ENCODE results near the gene AGXT2.
A peak's percentile ranks its signal among the peaks of the same experiment; 100 is the strongest.
"Not testable (repeated sequence)": the region's sequence is repeated elsewhere in the genome, so short reads cannot be mapped to it uniquely, and the experiment has no call there.

The AGXT2 gene

GRCh38 chr5:35012365-35012764 is 35.4 kb downstream of the AGXT2 start:
- no peak for DNase-seq

GRCh38 chr5:35010676-35011075 is 37.1 kb downstream of the AGXT2 start:
- DNase-seq: no peak

GRCh38 chr5:35009657-35010056 is 38.1 kb downstream of the AGXT2 start:
- no peak for DNase-seq

- DNase-seq: no peak
Measured at GRCh38 chr5:35009019-35009418, 38.7 kb downstream of the AGXT2 start.

GRCh38 chr5:35004771-35005170 is 43.0 kb downstream of the AGXT2 start:
- DNase-seq: no peak

- DNase-seq: no peak
Measured at GRCh38 chr5:35004200-35004599, 43.5 kb downstream of the AGXT2 start.

GRCh38 chr5:35003018-35003957 is 44.5 kb downstream of the AGXT2 start:
- peak; percentile 80 for DNase-seq

GRCh38 chr5:35002459-35002858 is 45.3 kb downstream of the AGXT2 start:
- no peak for DNase-seq

- no peak for DNase-seq
Measured at GRCh38 chr5:35001842-35002241, 45.9 kb downstream of the AGXT2 start.

GRCh38 chr5:34998058-34998789 is 49.5 kb downstream of the AGXT2 start:
- DNase-seq: no peak

GRCh38 chr5:34996261-34996660 is 51.5 kb downstream of the AGXT2 start:
- DNase-seq: no peak

GRCh38 chr5:34993951-34994350 is 53.8 kb downstream of the AGXT2 start:
- no peak for DNase-seq

GRCh38 chr5:34991486-34992238 is 56.1 kb downstream of the AGXT2 start:
- DNase-seq: no peak

GRCh38 chr5:34986965-34987364 is 60.8 kb downstream of the AGXT2 start:
- DNase-seq: no peak

GRCh38 chr5:34982823-34983222 is 64.9 kb downstream of the AGXT2 start:
- no peak for DNase-seq

GRCh38 chr5:34978681-34979080 is 69.1 kb downstream of the AGXT2 start:
- DNase-seq: no peak

- no peak for DNase-seq
Measured at GRCh38 chr5:34977934-34978613, 69.7 kb downstream of the AGXT2 start.

- no peak for DNase-seq
Measured at GRCh38 chr5:34976347-34976746, 71.4 kb downstream of the AGXT2 start.

- DNase-seq: not testable (repeated sequence)
Measured at GRCh38 chr5:34971655-34972054, 76.1 kb downstream of the AGXT2 start.

GRCh38 chr5:34970552-34970951 is 77.2 kb downstream of the AGXT2 start:
- DNase-seq: peak; percentile 10

GRCh38 chr5:34968258-34968657 is 79.5 kb downstream of the AGXT2 start:
- no peak for DNase-seq

GRCh38 chr5:34967540-34967939 is 80.2 kb downstream of the AGXT2 start:
- DNase-seq: no peak

- DNase-seq: no peak
Measured at GRCh38 chr5:34959323-34959722, 88.4 kb downstream of the AGXT2 start.
